Stimulated activated CD8-positive, alpha-beta memory T cell treated with anti-CD3 and anti-CD28 coated beads, Interleukin-4, amount 100 ng/mL, for 4 hours (primary cell): ENCODE data around the gene POU2F1.

Source experiments
- DNase-seq, 2 donors: peaks; one replicate each; pipeline ENCODE4 v3.0.0-alpha.2; 2020; ENCODE audit warnings: low read depth in 2 of 2, low spot score in 1 of 2

The POU2F1 gene

GRCh38 chr1:167360120-167360519, 139.4 kb downstream of the POU2F1 start:
- no peak for DNase-seq

- no peak for DNase-seq
Measured at GRCh38 chr1:167362638-167363037, 142.0 kb downstream of the POU2F1 start.

GRCh38 chr1:167364826-167365225, 144.1 kb downstream of the POU2F1 start:
- DNase-seq, result no peak

- no peak for DNase-seq
Measured at GRCh38 chr1:167365360-167365759, 144.7 kb downstream of the POU2F1 start.

- DNase-seq, result no peak
Measured at GRCh38 chr1:167367705-167368104, 147.0 kb downstream of the POU2F1 start.

- no peak for DNase-seq
Measured at GRCh38 chr1:167369175-167369574, 148.5 kb downstream of the POU2F1 start.

GRCh38 chr1:167369933-167370332, 149.2 kb downstream of the POU2F1 start:
- no peak for DNase-seq

- no peak for DNase-seq
Measured at GRCh38 chr1:167371030-167371429, 150.3 kb downstream of the POU2F1 start.

- no peak for DNase-seq
Measured at GRCh38 chr1:167373398-167373797, 152.7 kb downstream of the POU2F1 start.

- no peak for DNase-seq
Measured at GRCh38 chr1:167373986-167374385, 153.3 kb downstream of the POU2F1 start.

- no peak for DNase-seq
Measured at GRCh38 chr1:167375949-167376348, 155.3 kb downstream of the POU2F1 start.

- no peak for DNase-seq
Measured at GRCh38 chr1:167387251-167387910, 166.7 kb downstream of the POU2F1 start.

- DNase-seq, result no peak
Measured at GRCh38 chr1:167388976-167389375, 168.3 kb downstream of the POU2F1 start.

GRCh38 chr1:167392200-167392696, 171.6 kb downstream of the POU2F1 start:
- DNase-seq, result no peak

GRCh38 chr1:167400359-167400953, 179.8 kb downstream of the POU2F1 start:
- no peak for DNase-seq

GRCh38 chr1:167401260-167401873, 180.7 kb downstream of the POU2F1 start:
- DNase-seq, result peak; percentile 13 to 18

- DNase-seq, result no peak
Measured at GRCh38 chr1:167404161-167404888, 183.6 kb downstream of the POU2F1 start.

- DNase-seq, result no peak
Measured at GRCh38 chr1:167404908-167405307, 184.2 kb downstream of the POU2F1 start.

GRCh38 chr1:167408355-167408754, 187.7 kb downstream of the POU2F1 start:
- DNase-seq, result no peak

GRCh38 chr1:167409183-167409582, 188.5 kb downstream of the POU2F1 start:
- DNase-seq, result no peak

GRCh38 chr1:167412072-167412471, 191.4 kb downstream of the POU2F1 start:
- DNase-seq, result no peak

- no peak for DNase-seq
Measured at GRCh38 chr1:167412920-167413319, 192.2 kb downstream of the POU2F1 start.
